CD4-positive, alpha-beta T cell (primary cell): Measurements from ENCODE around the gene MTUS2. TPM values are rescaled to one million over a fixed set of nuclear protein-coding genes. Genes with fewer than 3 reads are reported as not detected.

Source experiments
- ATAC-seq: fragments of 200-7000 bp; cut with Tn5 transposase; one replicate; pipeline ENCODE4 v1.10.0; 2022; ENCODE audit warnings: mild to moderate bottlenecking; ENCODE audit not compliant: poor library complexity
- CTCF ChIA-PET: fragments of 350-600 bp; sonication (Branson Sonifier 250); formaldehyde crosslinking; loops from one replicate; lab custom pipeline; 2021; ENCODE audit warnings: antibody characterized with exemption, inconsistent platforms; lab: Charles Lee
- POLR2A ChIA-PET: fragments of 350-600 bp; sonication (Branson Sonifier 250); formaldehyde crosslinking; loops from one replicate; lab custom pipeline; 2021; ENCODE audit warnings: antibody characterized with exemption, inconsistent platforms; lab: Charles Lee
- DNase-seq, 14 experiments: peaks; one replicate each; pipeline ENCODE4 v3.0.0-alpha.2; 2013 to 2020; ENCODE audit warnings: mixed read lengths in 2 of 14
- H3K27ac ChIP-seq, 2 donors: one replicate each; pipeline versions ENCODE4 v1.5.1 to v1.7.0; 2013; ENCODE audit warnings: low read length in 2 of 2, low read depth in 1 of 2, mild to moderate bottlenecking in 1 of 2
- H3K27me3 ChIP-seq, 2 experiments: 1 replicate in 1 of 2; 2 replicates in 1 of 2; pipeline versions ENCODE4 v1.6.1 to v1.7.0; 2013; ENCODE audit warnings: low read length in 2 of 2, control low read depth in 1 of 2, mild to moderate bottlenecking in 1 of 2, moderate library complexity in 1 of 2; ENCODE audit not compliant: insufficient read depth in 2 of 2, control insufficient read depth in 1 of 2
- H3K36me3 ChIP-seq: one replicate; pipeline ENCODE4 v1.6.1; 2013; ENCODE audit warnings: low read length, control low read depth; ENCODE audit not compliant: insufficient read depth
- H3K4me1 ChIP-seq: one replicate; pipeline ENCODE4 v1.6.1; 2013; ENCODE audit warnings: low read length, control low read depth; ENCODE audit not compliant: insufficient read depth
- H3K4me3 ChIP-seq: one replicate; pipeline ENCODE4 v1.5.1; 2013; ENCODE audit warnings: mild to moderate bottlenecking, low read length, moderate library complexity
- H3K9me3 ChIP-seq, 2 experiments: 1 replicate in 1 of 2; 2 replicates in 1 of 2; pipeline versions ENCODE4 v1.6.1 to v1.7.0; 2013; ENCODE audit warnings: low read length in 2 of 2, mild to moderate bottlenecking in 2 of 2, control low read depth in 1 of 2, moderate library complexity in 1 of 2; ENCODE audit not compliant: control insufficient read depth in 1 of 2, insufficient read depth in 1 of 2
- H3K27ac Mint-ChIP-seq: one replicate; pipeline ENCODE4 v1.8.0; 2020; ENCODE audit warnings: mixed read lengths
- H3K27me3 Mint-ChIP-seq: one replicate; pipeline ENCODE4 v1.8.0; 2021; ENCODE audit warnings: mixed read lengths
- H3K36me3 Mint-ChIP-seq: one replicate; pipeline ENCODE4 v1.8.0; 2021; ENCODE audit warnings: low read depth, mixed read lengths
- H3K4me1 Mint-ChIP-seq: one replicate; pipeline ENCODE4 v1.8.0; 2021; ENCODE audit warnings: low read depth, mixed read lengths
- H3K4me3 Mint-ChIP-seq: one replicate; pipeline ENCODE4 v1.8.0; 2020; ENCODE audit warnings: mild to moderate bottlenecking, mixed read lengths
- H3K9me3 Mint-ChIP-seq: one replicate; pipeline ENCODE4 v1.8.0; 2020; ENCODE audit warnings: mixed read lengths
- intact Hi-C, 2 experiments: fragments of 100-400 bp; cut with DNase I in 1 of 2; cut with micrococcal nuclease in 1 of 2; formaldehyde crosslinking; loops; one replicate each; pipeline versions ENCODE4 v1.15.1 to v1.9.0; 2023 to 2025; cut with DNase I, micrococcal nuclease
- total RNA-seq, 174 experiments: library from RNA in 2 of 174; stranded (reverse) in 2 of 174; gene quantifications; one replicate each; pipeline ENCODE4 v1.2.3 and lab custom pipeline; 2021 to 2026
- TF ChIP-seq, protein P1 (sequence below): fragments of 200-600 bp; IDR thresholded peaks from one replicate; pipeline ENCODE4 v1.8.0; 2022; ENCODE audit warnings: antibody characterized with exemption, mild to moderate bottlenecking

Gene MTUS2
- total RNA-seq, 2 experiments from 2014 or later: 0.38 to 0.81 TPM

DNA sequence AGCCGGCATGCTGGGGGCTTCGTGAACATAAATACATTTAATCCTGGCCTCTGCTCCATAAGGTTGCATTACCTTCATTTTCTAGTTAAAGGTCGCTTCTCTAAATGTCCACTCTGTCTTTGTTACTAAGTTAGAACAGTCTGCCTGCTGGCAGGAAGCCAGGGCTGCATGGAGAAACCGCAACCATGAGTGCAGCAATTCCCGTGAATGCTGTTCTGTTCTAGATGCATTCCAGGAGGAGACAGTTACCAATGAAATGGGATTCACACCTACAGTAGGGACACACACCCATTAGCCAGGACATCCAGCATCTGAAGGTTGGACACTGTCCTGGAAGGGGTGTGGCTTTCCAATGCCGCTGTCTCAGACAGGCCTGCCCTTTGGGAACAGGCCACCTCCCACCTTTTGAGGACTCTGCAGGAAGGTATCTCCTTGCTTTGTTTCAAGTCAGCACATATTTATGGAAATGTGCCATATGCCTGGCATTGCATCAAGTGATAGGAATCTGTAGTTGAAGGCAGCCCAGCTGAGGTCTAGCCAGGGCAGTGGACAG is 645.7 kb downstream of the MTUS2 start:
- Mint-ChIP-seq H3K27ac (no peak overlapping the region), H3K27me3 (peaks cover 3% of the 10 kb centered on the region), H3K36me3 (no peaks in the 10 kb centered on the region), H3K4me3 (no peak overlapping the region), H3K9me3 (no peaks in the 10 kb centered on the region), H3K4me1 (no peaks in the 10 kb centered on the region)
- H3K36me3 ChIP-seq: no peaks in the 10 kb centered on the region
- H3K4me1 ChIP-seq: no peaks in the 10 kb centered on the region
- ChIA-PET POLR2A (no interaction called here), CTCF (no interaction called here)
- no peak for ATAC-seq
- H3K9me3 ChIP-seq: no peaks in the 10 kb centered on the region
- H3K4me3 ChIP-seq: no peak overlapping the region
- peaks cover 0 to 1% of the 10 kb centered on the region in 2 experiments for H3K27me3 ChIP-seq
- DNase-seq: no peak
- TF ChIP-seq, protein P1, sequence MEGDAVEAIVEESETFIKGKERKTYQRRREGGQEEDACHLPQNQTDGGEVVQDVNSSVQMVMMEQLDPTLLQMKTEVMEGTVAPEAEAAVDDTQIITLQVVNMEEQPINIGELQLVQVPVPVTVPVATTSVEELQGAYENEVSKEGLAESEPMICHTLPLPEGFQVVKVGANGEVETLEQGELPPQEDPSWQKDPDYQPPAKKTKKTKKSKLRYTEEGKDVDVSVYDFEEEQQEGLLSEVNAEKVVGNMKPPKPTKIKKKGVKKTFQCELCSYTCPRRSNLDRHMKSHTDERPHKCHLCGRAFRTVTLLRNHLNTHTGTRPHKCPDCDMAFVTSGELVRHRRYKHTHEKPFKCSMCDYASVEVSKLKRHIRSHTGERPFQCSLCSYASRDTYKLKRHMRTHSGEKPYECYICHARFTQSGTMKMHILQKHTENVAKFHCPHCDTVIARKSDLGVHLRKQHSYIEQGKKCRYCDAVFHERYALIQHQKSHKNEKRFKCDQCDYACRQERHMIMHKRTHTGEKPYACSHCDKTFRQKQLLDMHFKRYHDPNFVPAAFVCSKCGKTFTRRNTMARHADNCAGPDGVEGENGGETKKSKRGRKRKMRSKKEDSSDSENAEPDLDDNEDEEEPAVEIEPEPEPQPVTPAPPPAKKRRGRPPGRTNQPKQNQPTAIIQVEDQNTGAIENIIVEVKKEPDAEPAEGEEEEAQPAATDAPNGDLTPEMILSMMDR: no peak
- intact Hi-C loops: loop anchor here in 1 of 2 experiments (5.0 kb wide), 1 partner anchor 201 kb away; no protein-coding TSS in a partner anchor
- H3K27ac ChIP-seq: no peak overlapping the region

DNA sequence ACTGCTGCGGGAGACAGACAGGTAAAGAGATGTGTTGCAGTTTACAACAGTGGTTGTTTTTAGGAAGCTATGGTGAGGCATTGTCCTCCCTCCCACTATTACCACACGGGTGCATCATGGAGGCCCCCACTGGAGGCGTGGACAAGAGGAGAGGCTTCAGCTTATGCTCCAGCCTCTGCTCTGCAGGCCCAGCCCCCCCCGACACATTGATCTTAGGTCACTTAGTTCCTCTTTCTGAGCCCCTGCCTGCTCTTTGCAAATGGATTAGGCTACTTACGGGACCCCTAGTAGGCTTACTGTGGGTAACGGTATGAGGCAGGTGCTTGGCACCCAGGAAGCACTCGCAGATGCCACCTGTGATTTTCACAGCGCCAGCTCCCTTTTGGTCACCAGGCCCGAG is 651.4 kb downstream of the MTUS2 start:
- intact Hi-C loops: no loop called here
- no peak overlapping the region for H3K27ac Mint-ChIP-seq
- TF ChIP-seq, protein P1: no peak
- no peak overlapping the region for H3K4me3 Mint-ChIP-seq
- Histone ChIP-seq H3K9me3 (no peaks in the 10 kb centered on the region), H3K4me1 (no peaks in the 10 kb centered on the region), H3K36me3 (no peaks in the 10 kb centered on the region), H3K4me3 (no peak overlapping the region), H3K27me3 (no peaks in the 10 kb centered on the region), H3K27ac (no peak overlapping the region)
- POLR2A ChIA-PET: no interaction called here
- H3K36me3 Mint-ChIP-seq: no peaks in the 10 kb centered on the region
- H3K9me3 Mint-ChIP-seq: no peaks in the 10 kb centered on the region
- peaks cover 10% of the 10 kb centered on the region for H3K27me3 Mint-ChIP-seq
- CTCF ChIA-PET: no interaction called here
- H3K4me1 Mint-ChIP-seq: no peaks in the 10 kb centered on the region
- ATAC-seq: no peak
- peak in 2 of 14 experiments; percentile 10 to 29 for DNase-seq

DNA sequence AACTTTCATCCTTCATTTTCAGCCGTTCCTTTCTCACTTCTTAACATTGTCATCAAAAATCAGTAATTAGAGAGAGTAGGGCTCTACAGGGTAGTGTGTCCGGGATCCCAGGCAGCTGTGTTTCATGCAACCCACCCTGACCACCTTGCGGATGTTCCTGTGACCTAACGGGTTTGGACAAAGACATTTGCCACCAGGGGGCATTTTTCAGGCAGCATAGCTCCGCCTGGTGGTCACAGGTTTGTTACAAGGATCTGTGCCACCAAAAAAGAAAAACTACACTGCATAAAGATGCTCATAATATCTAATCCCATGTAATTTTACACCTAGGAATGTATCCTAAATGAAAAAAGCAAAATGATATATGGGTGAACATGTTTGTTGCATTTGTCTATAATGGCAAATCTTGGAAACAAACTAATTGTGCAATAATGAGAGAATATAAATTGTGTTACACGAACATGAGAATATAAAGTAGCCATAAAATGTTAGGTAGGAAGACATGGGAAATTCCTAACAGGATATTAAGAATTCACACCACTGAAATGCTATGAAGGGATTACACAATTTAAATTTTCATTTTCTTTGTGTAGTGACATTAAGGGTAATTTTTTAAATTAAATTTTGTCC is 652.3 kb downstream of the MTUS2 start:
- no peak overlapping the region for H3K4me3 ChIP-seq
- intact Hi-C loops: no loop called here
- no peaks in the 10 kb centered on the region for H3K9me3 Mint-ChIP-seq
- H3K4me1 ChIP-seq: no peaks in the 10 kb centered on the region
- TF ChIP-seq, protein P1: peak; percentile 86
- no peak overlapping the region for H3K27ac ChIP-seq
- ChIA-PET POLR2A (interaction anchor here (0.6 kb wide), 1 partner anchor 30 kb away, joined by 3 read pairs; no protein-coding TSS in a partner anchor), CTCF (no interaction called here)
- H3K36me3 ChIP-seq: no peaks in the 10 kb centered on the region
- H3K27ac Mint-ChIP-seq: no peak overlapping the region
- no peak overlapping the region for H3K4me3 Mint-ChIP-seq
- no peaks in the 10 kb centered on the region for H3K36me3 Mint-ChIP-seq
- ATAC-seq (no peak), DNase-seq (peak in 12 of 14 experiments; percentile 6 to 66 (median 20))
- H3K27me3 ChIP-seq: peaks cover 0 to 4% of the 10 kb centered on the region in 2 experiments
- H3K27me3 Mint-ChIP-seq: peaks cover 10% of the 10 kb centered on the region
- no peaks in the 10 kb centered on the region for H3K9me3 ChIP-seq
- no peaks in the 10 kb centered on the region for H3K4me1 Mint-ChIP-seq
